B cell (primary cell): ENCODE measurements around the gene EOGT.

ENCODE experiments used
- EZH2 ChIP-seq: IDR thresholded peaks from 2 replicates; pipeline ENCODE4 v1.6.1; 2012; ENCODE audit warnings: borderline replicate concordance, low read depth, mild to moderate bottlenecking, moderate library complexity, low read length; ENCODE audit not compliant: insufficient read depth, poor library complexity, severe bottlenecking
- TF ChIP-seq, protein P1 (sequence below): fragments of 200-600 bp; IDR thresholded peaks from one replicate; pipeline ENCODE4 v1.8.0; 2022; ENCODE audit warnings: antibody characterized with exemption, mild to moderate bottlenecking

DNA sequence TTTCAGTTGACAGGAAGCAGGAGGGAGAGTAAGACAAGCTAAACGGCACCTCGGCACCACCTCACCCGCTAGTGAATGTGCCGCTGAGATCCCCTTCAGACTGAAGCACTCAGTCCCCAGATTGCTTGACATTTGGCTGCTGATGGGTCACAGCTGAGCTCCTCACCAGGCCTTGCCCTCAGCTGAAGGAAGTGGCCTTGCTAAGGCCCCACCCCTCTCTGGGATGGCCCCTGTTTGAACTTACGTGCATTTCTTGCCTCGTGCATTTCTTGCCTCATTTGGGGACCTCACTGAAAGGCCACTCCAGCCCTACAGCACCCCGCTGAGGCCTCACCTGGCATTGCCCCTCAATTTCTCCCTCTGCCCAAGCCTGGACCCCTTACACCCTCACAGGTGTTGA lies 39.8 kb downstream of the EOGT start:
- TF ChIP-seq, protein P1, sequence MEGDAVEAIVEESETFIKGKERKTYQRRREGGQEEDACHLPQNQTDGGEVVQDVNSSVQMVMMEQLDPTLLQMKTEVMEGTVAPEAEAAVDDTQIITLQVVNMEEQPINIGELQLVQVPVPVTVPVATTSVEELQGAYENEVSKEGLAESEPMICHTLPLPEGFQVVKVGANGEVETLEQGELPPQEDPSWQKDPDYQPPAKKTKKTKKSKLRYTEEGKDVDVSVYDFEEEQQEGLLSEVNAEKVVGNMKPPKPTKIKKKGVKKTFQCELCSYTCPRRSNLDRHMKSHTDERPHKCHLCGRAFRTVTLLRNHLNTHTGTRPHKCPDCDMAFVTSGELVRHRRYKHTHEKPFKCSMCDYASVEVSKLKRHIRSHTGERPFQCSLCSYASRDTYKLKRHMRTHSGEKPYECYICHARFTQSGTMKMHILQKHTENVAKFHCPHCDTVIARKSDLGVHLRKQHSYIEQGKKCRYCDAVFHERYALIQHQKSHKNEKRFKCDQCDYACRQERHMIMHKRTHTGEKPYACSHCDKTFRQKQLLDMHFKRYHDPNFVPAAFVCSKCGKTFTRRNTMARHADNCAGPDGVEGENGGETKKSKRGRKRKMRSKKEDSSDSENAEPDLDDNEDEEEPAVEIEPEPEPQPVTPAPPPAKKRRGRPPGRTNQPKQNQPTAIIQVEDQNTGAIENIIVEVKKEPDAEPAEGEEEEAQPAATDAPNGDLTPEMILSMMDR, result no peak
- TF ChIP-seq EZH2, result no peak
